ENCODE measurements around the gene GPS2.

Gene GPS2

DNA sequence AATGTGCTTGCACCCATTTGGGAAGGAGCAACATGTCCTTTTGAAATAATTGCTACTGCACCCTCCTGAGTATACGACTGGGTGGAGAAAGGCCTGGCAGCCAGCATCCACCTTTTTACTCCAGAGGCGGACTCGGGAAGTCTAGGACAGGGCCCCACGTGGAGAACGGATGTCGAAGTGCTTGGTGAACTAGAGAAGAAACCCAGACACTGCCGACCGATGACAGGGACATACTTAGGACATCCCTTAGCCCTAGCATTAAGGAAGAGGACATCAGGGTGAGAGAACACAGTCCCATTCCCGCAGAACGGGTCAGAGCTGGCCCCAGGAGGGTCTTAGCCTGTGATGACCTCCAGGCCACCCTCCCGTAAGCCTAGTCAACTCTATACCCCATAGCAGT, 24.5 kb downstream of the GPS2 start:
- FAIRE-seq, result no peak

DNA sequence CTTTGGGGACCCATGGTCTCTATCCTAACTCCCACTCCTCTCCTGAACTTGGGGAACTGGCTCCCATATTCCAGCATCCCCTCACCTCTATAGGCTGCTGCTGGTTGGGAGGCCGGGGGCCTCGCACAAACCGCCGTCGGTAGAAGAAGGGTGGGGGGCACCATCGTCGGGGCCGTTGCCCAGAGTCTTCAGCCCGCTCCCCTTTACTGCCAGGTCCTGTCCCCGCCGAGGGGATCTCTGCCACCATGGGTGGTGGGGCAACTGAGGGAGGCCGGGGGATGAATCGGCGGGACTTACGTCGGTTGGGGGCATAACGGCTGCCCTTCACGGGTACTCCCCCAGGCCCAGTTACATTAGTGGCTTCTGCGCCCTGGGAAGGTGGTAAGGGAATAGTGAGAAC, 25.0 kb downstream of the GPS2 start:
- no peak for FAIRE-seq

- no peak for FAIRE-seq
Observed at GRCh38 chr17:7289256-7290032, 25.7 kb downstream of the GPS2 start.

DNA sequence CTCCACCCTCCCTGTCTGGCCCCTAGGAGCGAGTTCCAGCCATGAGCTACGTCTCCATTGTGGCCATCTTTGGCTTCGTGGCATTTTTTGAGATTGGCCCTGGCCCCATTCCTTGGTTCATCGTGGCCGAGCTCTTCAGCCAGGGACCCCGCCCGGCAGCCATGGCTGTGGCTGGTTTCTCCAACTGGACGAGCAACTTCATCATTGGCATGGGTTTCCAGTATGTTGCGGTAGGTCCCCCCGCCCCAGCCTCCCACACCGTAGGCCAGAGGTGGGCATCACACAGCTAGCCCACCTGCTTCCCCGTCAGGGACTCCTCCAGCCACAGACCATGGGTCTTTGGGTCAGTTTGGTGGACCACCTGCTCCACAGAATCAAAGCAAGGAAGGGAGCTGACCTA, 29.5 kb downstream of the GPS2 start:
- FAIRE-seq, result no peak

- FAIRE-seq, result no peak
Observed at GRCh38 chr17:7284911-7285310, 30.2 kb downstream of the GPS2 start.

- no peak for FAIRE-seq
Observed at GRCh38 chr17:7283471-7284216, 31.5 kb downstream of the GPS2 start.

DNA sequence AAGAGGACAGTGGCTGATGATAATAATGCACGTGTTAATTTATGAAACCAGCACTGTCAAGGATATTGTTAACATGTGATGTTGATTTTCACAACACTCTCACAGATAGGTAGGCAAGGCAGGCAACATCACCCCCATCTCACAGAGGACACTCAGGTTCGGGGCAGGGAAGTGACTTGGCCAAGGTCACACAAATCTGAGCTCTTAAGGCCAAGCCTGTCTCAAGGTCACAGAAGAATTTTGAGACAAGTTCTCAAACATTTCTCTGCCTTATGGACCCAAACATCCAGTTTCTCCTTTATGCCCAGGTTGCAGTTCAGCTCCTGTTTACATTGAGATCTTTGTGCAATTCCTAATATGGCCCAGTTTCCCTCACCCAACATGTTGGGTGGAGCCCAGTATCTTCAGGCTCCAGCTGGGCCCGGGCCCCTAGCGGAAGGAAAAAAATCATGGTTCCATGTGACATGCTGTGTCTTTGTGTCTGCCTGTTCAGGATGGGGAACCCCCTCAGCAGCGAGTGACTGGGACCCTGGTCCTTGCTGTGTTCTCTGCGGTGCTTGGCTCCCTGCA, 32.3 kb downstream of the GPS2 start:
- no peak for FAIRE-seq

- FAIRE-seq, result no peak
Observed at GRCh38 chr17:7281953-7282751, 33.0 kb downstream of the GPS2 start.

GRCh38 chr17:7281074-7281952, 33.8 kb downstream of the GPS2 start, which contains the start of gene SLC2A4:
Gene SLC2A4, plus strand, starts transcription at chr17:7281718. Its CDS starts 217 bp downstream, at chr17:7281935.
- no peak for FAIRE-seq

DNA sequence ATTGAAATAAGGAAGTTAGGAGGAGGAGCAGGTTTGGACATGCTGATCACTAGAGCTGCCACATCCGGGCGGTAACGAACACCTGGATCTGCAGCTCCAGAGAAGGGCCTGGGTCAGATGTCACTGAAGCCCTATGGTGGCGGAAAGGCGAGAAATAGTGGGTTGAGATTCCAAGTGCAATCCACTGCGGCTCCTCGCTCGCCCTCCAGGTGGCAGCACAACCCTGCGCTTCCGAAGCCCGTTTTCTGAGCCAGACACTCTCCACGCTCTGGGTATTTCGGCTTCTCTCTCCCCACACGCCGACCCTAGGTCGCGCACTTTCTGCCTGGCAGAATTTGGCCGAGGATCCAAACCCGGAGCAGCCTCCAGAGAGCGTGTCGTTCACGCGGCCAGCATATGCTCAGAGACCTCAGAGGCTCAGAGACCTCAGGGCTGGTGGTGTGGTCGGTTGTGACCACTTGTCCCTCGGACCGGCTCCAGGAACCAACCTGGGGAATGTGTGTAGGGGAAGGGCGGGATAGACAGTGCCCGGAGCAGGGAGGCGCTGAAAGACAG, 34.6 kb downstream of the GPS2 start:
- FAIRE-seq, result peak; percentile 45

- no peak for FAIRE-seq
Observed at GRCh38 chr17:7279448-7279847, 35.7 kb downstream of the GPS2 start.

DNA sequence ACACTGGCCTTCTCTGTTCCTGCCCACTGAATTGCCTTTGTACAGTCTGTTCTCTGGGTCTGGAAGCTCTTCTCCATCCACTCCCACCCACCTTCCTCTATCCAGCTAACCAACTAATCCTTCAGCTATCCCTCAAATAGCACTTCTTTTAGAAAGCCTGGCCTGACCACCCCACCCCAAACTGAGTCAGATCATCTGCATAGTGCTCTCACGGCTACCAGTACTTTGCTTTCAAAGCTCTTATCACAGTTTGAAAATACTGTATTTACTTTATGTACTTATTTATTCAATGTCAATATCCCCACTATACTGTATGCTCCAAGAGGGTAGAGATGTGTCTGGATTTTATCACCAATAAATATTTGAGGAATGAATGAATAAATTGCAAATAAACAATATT, 48.4 kb downstream of the GPS2 start:
- no peak for FAIRE-seq

DNA sequence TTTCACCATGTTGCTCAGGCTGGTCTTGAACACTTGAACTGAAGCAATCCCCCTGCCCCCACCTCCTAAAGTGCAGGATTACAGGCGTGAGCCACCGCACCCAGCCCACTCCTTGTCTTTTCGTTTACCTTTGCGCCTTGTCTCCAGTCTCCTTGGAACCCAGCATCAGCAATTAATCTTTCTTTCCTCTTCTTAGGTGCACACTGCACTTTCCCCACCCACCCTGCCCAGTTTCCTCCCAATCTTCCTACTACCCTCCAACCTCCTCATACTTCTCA, 51.4 kb downstream of the GPS2 start:
- FAIRE-seq, result no peak

DNA sequence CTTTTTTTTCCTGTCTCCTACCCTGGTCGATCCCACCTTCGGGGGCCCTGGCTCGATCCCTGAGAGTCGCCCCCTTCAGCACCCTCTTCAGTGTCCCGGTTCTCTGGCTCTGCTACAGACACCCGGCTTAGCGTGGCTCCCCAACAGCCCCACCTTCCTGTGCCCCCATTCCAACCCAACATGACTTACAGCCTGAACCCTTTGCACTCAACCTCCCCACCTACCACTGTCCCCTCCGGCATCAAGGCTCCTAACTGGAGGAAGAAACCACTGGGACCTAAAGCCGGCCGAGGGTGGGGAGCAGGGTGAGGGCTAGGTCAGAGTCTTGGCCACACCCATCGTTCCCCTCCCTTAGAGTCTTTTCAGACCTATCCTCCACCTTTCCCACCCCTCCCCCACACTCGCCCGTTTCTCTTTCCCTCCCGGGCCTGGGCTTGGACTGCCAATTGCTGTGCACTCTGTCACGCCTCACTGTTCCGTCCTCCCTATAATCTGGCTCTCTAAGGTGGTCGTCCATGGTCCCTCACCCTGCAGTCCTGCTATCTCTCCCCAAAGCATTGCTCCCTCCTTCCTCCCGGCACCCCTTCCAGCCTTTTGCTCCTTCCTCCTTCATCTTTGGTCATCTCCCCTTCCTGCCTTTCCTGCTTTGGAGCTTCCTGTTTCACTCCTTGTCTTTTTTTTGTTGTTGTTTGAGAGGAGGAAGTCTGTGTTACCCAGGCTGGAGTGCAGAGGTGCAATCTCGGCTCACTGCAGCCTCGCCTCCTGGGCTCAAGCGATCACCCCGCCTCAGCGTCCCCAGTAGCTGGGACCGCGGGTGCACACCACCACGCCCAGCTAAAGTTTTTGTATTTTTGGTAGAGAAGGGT, 52.0 kb downstream of the GPS2 start:
- FAIRE-seq, result no peak
